NOMO-1 treated with dmso at 0.1 percent for 144 hours (cell line): ENCODE data around the gene CLC.
"Not testable (repeated sequence)": the region's sequence is repeated elsewhere in the genome, so short reads cannot be mapped to it uniquely, and the experiment has no call there.

ENCODE experiments used
- DNase-seq: peaks from one replicate; lab custom pipeline; 2025; ENCODE audit not compliant: unreplicated experiment; lab: John Stamatoyannopoulos, UW

Gene CLC

GRCh38 chr19:39737891-39738290 is at the start of gene CLC:
Gene CLC (minus strand): TSS chr19:39738029. CDS start chr19:39737952, 77 bp downstream.
- DNase-seq: no peak

GRCh38 chr19:39780894-39781293 is 43.1 kb upstream of the CLC start:
- DNase-seq: no peak

- no peak for DNase-seq
Observed at GRCh38 chr19:39778763-39779162, 40.9 kb upstream of the CLC start, which contains the start of gene LEUTX. Gene LEUTX (plus strand): TSS chr19:39778854. CDS start chr19:39778921, 67 bp downstream.

GRCh38 chr19:39768786-39769185 is 31.0 kb upstream of the CLC start:
- no peak for DNase-seq

GRCh38 chr19:39768334-39768733 is 30.5 kb upstream of the CLC start:
- no peak for DNase-seq

- DNase-seq: no peak
Observed at GRCh38 chr19:39765091-39766076, 27.6 kb upstream of the CLC start.

GRCh38 chr19:39761851-39762250 is 24.0 kb upstream of the CLC start:
- not testable (repeated sequence) for DNase-seq

GRCh38 chr19:39759457-39760184 is 21.8 kb upstream of the CLC start:
- no peak for DNase-seq

GRCh38 chr19:39754971-39755370 is 17.1 kb upstream of the CLC start:
- no peak for DNase-seq

GRCh38 chr19:39754544-39754943 is 16.7 kb upstream of the CLC start:
- DNase-seq: no peak

- DNase-seq: no peak
Observed at GRCh38 chr19:39752795-39753194, 15.0 kb upstream of the CLC start.

- no peak for DNase-seq
Observed at GRCh38 chr19:39752390-39752789, 14.6 kb upstream of the CLC start.

- DNase-seq: no peak
Observed at GRCh38 chr19:39749981-39750380, 12.2 kb upstream of the CLC start.

- no peak for DNase-seq
Observed at GRCh38 chr19:39746836-39747529, 9.2 kb upstream of the CLC start.

GRCh38 chr19:39745643-39746042 is 7.8 kb upstream of the CLC start:
- DNase-seq: peak; percentile 16

- DNase-seq: no peak
Observed at GRCh38 chr19:39740395-39740794, 2.6 kb upstream of the CLC start.

GRCh38 chr19:39738814-39739213 is 985 bp upstream of the CLC start:
- peak; percentile 3 for DNase-seq

- DNase-seq: no peak
Observed at GRCh38 chr19:39737351-39737750, 478 bp downstream of the CLC start.

GRCh38 chr19:39736088-39736487 is 1.7 kb downstream of the CLC start:
- DNase-seq: no peak

GRCh38 chr19:39735688-39736087 is 2.1 kb downstream of the CLC start:
- no peak for DNase-seq

- DNase-seq: no peak
Observed at GRCh38 chr19:39733841-39734240, 4.0 kb downstream of the CLC start.
